ENCODE results near the gene CCDC38.

Gene CCDC38

GRCh38 chr12:95836185-95836609 lies 106.2 kb downstream of the CCDC38 start:
- no peak for DNase-seq (ENCODE audit: low read depth)

- no peak for DNase-seq (ENCODE audit: low read depth)
Measured at GRCh38 chr12:95834572-95834971, 107.8 kb downstream of the CCDC38 start.

GRCh38 chr12:95830335-95831089 lies 111.9 kb downstream of the CCDC38 start:
- DNase-seq (ENCODE audit: low read depth), result no peak

- no peak for DNase-seq (ENCODE audit: low read depth)
Measured at GRCh38 chr12:95829395-95829794, 113.0 kb downstream of the CCDC38 start.

- DNase-seq (ENCODE audit: low read depth), result no peak
Measured at GRCh38 chr12:95820096-95820703, 122.2 kb downstream of the CCDC38 start.

Data from GM04503 (cell line).